Parathyroid adenoma (tissue), 2 donors: Measurements from ENCODE around the gene FAM168A.

Experiments used
- H2AFZ ChIP-seq: fragments of 300-600 bp; sonication (generic); one replicate; pipeline ENCODE4 v1.7.0; 2017; ENCODE audit warnings: antibody characterized with exemption, mild to moderate bottlenecking
- H3K27ac ChIP-seq: fragments of 300-600 bp; sonication (generic); one replicate; pipeline ENCODE4 v1.7.0; 2017
- H3K27me3 ChIP-seq: fragments of 300-600 bp; sonication (generic); one replicate; pipeline ENCODE4 v1.7.0; 2017; ENCODE audit warnings: low read length; ENCODE audit not compliant: control insufficient read depth, insufficient read depth
- H3K36me3 ChIP-seq: fragments of 300-600 bp; sonication (generic); one replicate; pipeline ENCODE4 v1.7.0; 2017; ENCODE audit warnings: low read length; ENCODE audit not compliant: control insufficient read depth, insufficient read depth
- H3K4me1 ChIP-seq: fragments of 300-600 bp; sonication (generic); one replicate; pipeline ENCODE4 v1.7.0; 2017; ENCODE audit warnings: control low read depth
- H3K4me2 ChIP-seq: fragments of 300-600 bp; sonication (generic); one replicate; pipeline ENCODE4 v1.7.0; 2017; ENCODE audit warnings: low read length
- H3K4me3 ChIP-seq: fragments of 300-600 bp; sonication (generic); one replicate; pipeline ENCODE4 v1.7.0; 2017; ENCODE audit warnings: low read depth, low read length
- H3K79me2 ChIP-seq: fragments of 300-600 bp; sonication (generic); one replicate; pipeline ENCODE4 v1.7.0; 2017; ENCODE audit warnings: control low read depth
- H3K9ac ChIP-seq: fragments of 300-600 bp; sonication (generic); one replicate; pipeline ENCODE4 v1.7.0; 2017; ENCODE audit warnings: mild to moderate bottlenecking
- H3K9me3 ChIP-seq: fragments of 300-600 bp; sonication (generic); one replicate; pipeline ENCODE4 v1.7.0; 2017; ENCODE audit warnings: low read length; ENCODE audit not compliant: control insufficient read depth
- TF ChIP-seq, protein P1 (sequence below): fragments of 300-600 bp; sonication (generic); IDR thresholded peaks from one replicate; pipeline ENCODE4 v1.7.0; 2017; ENCODE audit warnings: antibody characterized with exemption, mild to moderate bottlenecking
- donor health status: primary hyperparathyroidism.

The FAM168A gene

DNA sequence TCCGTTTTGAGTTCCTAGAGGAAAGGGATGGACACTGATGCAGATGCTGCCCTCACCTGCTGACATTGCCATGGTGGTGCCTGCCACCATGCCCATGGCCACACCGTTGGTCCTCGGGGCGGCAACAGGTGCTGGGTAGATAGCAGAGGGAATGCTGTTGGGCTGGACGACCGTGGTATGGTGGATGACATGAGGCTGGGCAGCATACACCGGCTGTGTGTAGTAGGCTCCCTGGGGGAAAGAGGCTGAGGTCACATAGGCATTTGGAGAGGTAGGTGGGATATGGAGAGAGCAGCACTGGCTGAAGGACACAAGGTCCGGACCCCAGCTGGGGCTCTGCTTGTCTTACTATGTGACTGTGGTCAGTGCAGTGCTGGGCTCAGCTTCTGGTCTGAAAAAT lies 188.5 kb downstream of the FAM168A start:
- H3K27me3 ChIP-seq = no peaks in the 10 kb centered on the region
- no peak overlapping the region for H3K4me2 ChIP-seq
- TF ChIP-seq, protein P1, sequence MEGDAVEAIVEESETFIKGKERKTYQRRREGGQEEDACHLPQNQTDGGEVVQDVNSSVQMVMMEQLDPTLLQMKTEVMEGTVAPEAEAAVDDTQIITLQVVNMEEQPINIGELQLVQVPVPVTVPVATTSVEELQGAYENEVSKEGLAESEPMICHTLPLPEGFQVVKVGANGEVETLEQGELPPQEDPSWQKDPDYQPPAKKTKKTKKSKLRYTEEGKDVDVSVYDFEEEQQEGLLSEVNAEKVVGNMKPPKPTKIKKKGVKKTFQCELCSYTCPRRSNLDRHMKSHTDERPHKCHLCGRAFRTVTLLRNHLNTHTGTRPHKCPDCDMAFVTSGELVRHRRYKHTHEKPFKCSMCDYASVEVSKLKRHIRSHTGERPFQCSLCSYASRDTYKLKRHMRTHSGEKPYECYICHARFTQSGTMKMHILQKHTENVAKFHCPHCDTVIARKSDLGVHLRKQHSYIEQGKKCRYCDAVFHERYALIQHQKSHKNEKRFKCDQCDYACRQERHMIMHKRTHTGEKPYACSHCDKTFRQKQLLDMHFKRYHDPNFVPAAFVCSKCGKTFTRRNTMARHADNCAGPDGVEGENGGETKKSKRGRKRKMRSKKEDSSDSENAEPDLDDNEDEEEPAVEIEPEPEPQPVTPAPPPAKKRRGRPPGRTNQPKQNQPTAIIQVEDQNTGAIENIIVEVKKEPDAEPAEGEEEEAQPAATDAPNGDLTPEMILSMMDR = no peak
- no peaks in the 10 kb centered on the region for H3K36me3 ChIP-seq
- no peak overlapping the region for H3K27ac ChIP-seq
- no peaks in the 10 kb centered on the region for H3K79me2 ChIP-seq
- no peak overlapping the region for H3K9ac ChIP-seq
- no peaks in the 10 kb centered on the region for H3K9me3 ChIP-seq
- no peak overlapping the region for H3K4me3 ChIP-seq
- H2AFZ ChIP-seq = no peak overlapping the region
- H3K4me1 ChIP-seq = no peaks in the 10 kb centered on the region

DNA sequence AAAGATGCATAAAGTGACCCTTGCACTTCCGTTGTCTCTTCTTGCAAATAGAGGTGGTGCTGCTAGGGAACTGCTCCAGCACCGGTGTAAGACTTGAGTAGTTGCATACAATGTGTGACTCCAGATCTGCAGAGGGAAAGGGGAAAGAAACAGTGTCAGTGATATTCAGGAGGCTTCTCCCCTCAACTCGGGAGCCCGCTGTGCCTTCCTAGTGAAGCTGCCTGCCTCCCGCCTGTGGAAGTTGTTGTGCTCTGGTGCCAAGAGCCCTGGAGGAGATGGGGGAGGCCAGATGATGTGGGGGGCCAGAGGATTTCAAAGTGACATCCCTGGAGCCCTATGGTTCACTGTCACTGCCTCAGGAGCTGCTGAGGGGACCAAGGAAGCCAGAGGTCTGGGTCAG lies 191.3 kb downstream of the FAM168A start:
- Histone ChIP-seq H3K27me3 (no peaks in the 10 kb centered on the region), H3K9ac (no peak overlapping the region), H3K4me1 (no peaks in the 10 kb centered on the region), H2AFZ (no peak overlapping the region), H3K36me3 (no peaks in the 10 kb centered on the region), H3K79me2 (no peaks in the 10 kb centered on the region), H3K4me3 (no peak overlapping the region), H3K27ac (no peak overlapping the region), H3K9me3 (no peaks in the 10 kb centered on the region), H3K4me2 (no peak overlapping the region)
- TF ChIP-seq, protein P1 = no peak

- Histone ChIP-seq H3K27ac (no peak overlapping the region), H3K4me2 (no peak overlapping the region), H3K4me1 (no peaks in the 10 kb centered on the region), H3K79me2 (no peaks in the 10 kb centered on the region), H2AFZ (no peak overlapping the region), H3K36me3 (no peaks in the 10 kb centered on the region), H3K9me3 (no peaks in the 10 kb centered on the region), H3K9ac (no peak overlapping the region), H3K27me3 (no peaks in the 10 kb centered on the region), H3K4me3 (no peak overlapping the region)
- TF ChIP-seq, protein P1 = no peak
These were observed 191.8 kb downstream of the FAM168A start for GRCh38 chr11:73406131-73406530.

DNA sequence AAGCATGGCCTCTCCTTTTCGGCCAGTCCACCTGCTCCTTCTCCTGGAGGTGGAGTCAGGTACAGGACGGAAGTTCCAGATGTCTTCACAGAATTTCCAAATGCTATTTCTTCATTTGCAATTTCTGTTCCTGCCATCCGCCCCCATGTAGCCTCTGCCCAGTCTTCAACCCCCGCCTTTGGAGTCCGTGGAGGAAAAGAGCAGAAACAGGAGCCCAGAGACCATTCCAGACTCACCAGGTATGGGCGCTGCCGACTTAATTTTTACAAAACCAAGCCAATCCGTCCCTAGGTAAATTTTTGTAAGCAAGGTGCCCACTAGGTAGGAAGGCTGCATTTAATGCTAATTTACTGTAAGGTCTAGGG lies 192.8 kb downstream of the FAM168A start:
- no peak overlapping the region for H3K4me2 ChIP-seq
- H3K9ac ChIP-seq = no peak overlapping the region
- H3K4me1 ChIP-seq = no peaks in the 10 kb centered on the region
- no peaks in the 10 kb centered on the region for H3K36me3 ChIP-seq
- no peaks in the 10 kb centered on the region for H3K27me3 ChIP-seq
- H3K79me2 ChIP-seq = no peaks in the 10 kb centered on the region
- H2AFZ ChIP-seq = no peak overlapping the region
- H3K9me3 ChIP-seq = no peaks in the 10 kb centered on the region
- H3K27ac ChIP-seq = no peak overlapping the region
- TF ChIP-seq, protein P1 = no peak
- H3K4me3 ChIP-seq = no peak overlapping the region

DNA sequence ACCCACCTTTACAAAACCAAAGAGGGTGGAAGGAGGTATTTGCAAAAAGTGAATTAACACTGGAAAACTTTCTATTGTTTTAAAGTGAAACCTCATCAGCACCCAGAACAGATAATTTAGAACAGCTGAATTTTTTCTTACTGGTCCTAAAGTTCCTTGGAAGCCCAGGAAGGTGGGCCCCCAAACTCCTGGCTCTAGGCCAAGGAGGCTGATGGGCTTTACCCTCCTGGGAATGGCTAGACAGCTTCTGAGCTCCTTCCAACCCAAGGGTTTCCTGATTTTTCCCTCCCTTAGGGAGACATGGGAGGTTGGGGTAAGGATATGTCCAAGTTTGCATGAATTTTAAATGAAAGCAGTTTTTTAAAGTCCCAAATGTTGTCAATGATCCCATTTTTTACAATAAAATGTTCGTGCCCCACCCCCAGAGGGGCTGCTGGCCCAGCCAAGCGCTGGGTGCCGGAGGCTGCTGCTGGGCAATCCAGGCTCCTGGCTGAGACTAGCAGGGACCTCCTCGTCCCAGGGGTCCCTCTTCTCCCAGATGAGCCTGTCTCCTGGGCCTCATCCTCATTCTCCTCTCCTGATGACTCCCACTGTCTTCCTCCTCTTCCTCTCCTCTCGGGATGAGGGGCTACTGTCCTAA lies 193.3 kb downstream of the FAM168A start:
- no peak overlapping the region for H2AFZ ChIP-seq
- TF ChIP-seq, protein P1 = no peak
- H3K4me3 ChIP-seq = no peak overlapping the region
- H3K9me3 ChIP-seq = no peaks in the 10 kb centered on the region
- H3K27ac ChIP-seq = no peak overlapping the region
- no peaks in the 10 kb centered on the region for H3K4me1 ChIP-seq
- no peaks in the 10 kb centered on the region for H3K36me3 ChIP-seq
- no peaks in the 10 kb centered on the region for H3K79me2 ChIP-seq
- no peak overlapping the region for H3K9ac ChIP-seq
- no peak overlapping the region for H3K4me2 ChIP-seq
- H3K27me3 ChIP-seq = no peaks in the 10 kb centered on the region
